HUES64 (cell line): ENCODE results near the gene MAGI3.

Source experiments
- H3K27ac ChIP-seq: 2 replicates; pipeline ENCODE4 v1.7.0; 2013; ENCODE audit warnings: low read depth, low read length, inconsistent platforms
- H3K27me3 ChIP-seq: 2 replicates; pipeline ENCODE4 v1.6.1; 2013; ENCODE audit warnings: mild to moderate bottlenecking, low read length; ENCODE audit not compliant: insufficient read depth
- H3K36me3 ChIP-seq: 2 replicates; pipeline ENCODE4 v1.6.1; 2013; ENCODE audit warnings: mild to moderate bottlenecking, low read length; ENCODE audit not compliant: insufficient read depth
- H3K4me1 ChIP-seq: 2 replicates; pipeline ENCODE4 v1.6.1; 2013; ENCODE audit warnings: mild to moderate bottlenecking, low read length, moderate library complexity; ENCODE audit not compliant: insufficient read depth
- H3K4me3 ChIP-seq: 2 replicates; pipeline ENCODE4 v1.5.1; 2013; ENCODE audit warnings: mild to moderate bottlenecking, low read length, moderate library complexity
- H3K9ac ChIP-seq: 2 replicates; pipeline ENCODE4 v1.6.1; 2013; ENCODE audit warnings: mild to moderate bottlenecking, low read depth, low read length
- H3K9me3 ChIP-seq: 2 replicates; pipeline ENCODE4 v1.6.1; 2013; ENCODE audit warnings: low read depth, low read length; ENCODE audit not compliant: insufficient read depth
- WGBS: fragments of 150-250, 120-280 bp; methylation state at CpG from one replicate; pipeline ENCODE4 v1.1.7; 2013; ENCODE audit warnings: missing lambda C conversion rate; 5-methylcytosine and 5-hydroxymethylcytosine counted together

MAGI3 gene

GRCh38 chr1:113659556-113659955 is 269.2 kb downstream of the MAGI3 start:
- no peaks in the 10 kb centered on the region for H3K4me1 ChIP-seq
- H3K9ac ChIP-seq = no peak overlapping the region
- no peak overlapping the region for H3K27ac ChIP-seq
- WGBS = 92% methylated on average over 4 of the region's 4 CpGs
- H3K27me3 ChIP-seq = no peaks in the 10 kb centered on the region
- H3K36me3 ChIP-seq = no peaks in the 10 kb centered on the region
- no peaks in the 10 kb centered on the region for H3K9me3 ChIP-seq
- H3K4me3 ChIP-seq = no peak overlapping the region

- Histone ChIP-seq H3K4me1 (no peaks in the 10 kb centered on the region), H3K9ac (no peak overlapping the region), H3K9me3 (no peaks in the 10 kb centered on the region), H3K36me3 (no peaks in the 10 kb centered on the region), H3K4me3 (no peak overlapping the region), H3K27me3 (no peaks in the 10 kb centered on the region), H3K27ac (no peak overlapping the region)
- WGBS = 97% methylated on average over 3 of the region's 3 CpGs
These were observed 269.8 kb downstream of the MAGI3 start for GRCh38 chr1:113660088-113660487.

DNA sequence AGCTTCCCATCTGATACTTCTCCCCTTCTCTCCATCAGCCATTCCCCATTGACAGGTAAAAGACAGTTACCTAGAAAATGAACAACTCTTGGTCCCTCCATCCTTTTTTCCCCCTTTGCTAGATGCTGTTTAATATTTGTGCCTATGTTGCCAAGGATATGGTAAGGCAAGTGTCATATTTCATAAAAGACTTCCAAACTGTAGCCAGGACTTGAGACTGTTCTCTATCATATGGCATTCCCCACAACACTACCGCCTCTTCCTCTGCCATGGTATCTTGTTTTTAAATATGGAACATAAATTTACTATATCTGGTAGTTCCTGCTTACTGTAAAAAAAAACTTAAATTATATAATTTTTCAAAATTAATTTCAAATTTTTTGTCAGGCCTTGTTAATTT is 271.8 kb downstream of the MAGI3 start:
- no peak overlapping the region for H3K27ac ChIP-seq
- no peak overlapping the region for H3K4me3 ChIP-seq
- no peaks in the 10 kb centered on the region for H3K9me3 ChIP-seq
- no peaks in the 10 kb centered on the region for H3K4me1 ChIP-seq
- no CpG with 5 or more reads among the region's 1 CpG for WGBS
- H3K9ac ChIP-seq = no peak overlapping the region
- H3K36me3 ChIP-seq = no peaks in the 10 kb centered on the region
- H3K27me3 ChIP-seq = no peaks in the 10 kb centered on the region

DNA sequence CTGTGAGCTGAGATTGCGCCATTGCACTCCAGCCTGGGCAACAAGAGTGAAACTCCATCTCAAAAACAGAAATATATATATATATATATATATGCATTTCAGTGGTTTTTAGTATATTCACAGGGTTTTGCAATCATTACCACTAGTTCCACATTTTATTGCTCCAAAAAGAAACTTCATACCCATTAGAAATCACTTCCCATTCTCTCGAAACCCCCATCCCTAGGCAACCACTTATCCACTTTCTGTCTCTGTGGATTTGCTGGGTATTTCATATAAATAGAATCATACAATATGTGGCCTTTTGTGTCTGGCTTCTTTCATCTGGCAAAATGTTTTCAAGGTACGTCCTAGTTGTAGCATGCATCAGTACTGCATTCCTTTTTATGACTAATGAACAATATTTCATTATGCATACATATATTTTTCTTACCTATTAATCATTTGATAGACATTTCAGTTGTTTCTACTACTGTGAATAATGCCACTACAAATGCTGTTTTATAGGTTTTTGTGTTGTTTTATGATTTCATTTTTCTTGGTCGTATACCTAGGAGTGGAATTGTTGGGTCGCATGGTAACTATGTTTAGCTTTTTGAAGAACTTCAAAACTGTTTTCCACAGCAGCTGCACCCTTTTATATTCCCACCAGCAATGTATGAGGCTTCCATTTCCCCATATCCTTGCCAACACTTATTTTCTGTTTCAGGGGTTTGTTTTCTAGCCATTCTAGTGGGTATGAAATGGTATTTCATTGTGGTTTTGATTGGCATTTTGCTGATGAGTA is 273.0 kb downstream of the MAGI3 start:
- no peaks in the 10 kb centered on the region for H3K4me1 ChIP-seq
- no peak overlapping the region for H3K9ac ChIP-seq
- H3K27me3 ChIP-seq = no peaks in the 10 kb centered on the region
- no peaks in the 10 kb centered on the region for H3K36me3 ChIP-seq
- H3K27ac ChIP-seq = no peak overlapping the region
- no peak overlapping the region for H3K4me3 ChIP-seq
- WGBS = 88% methylated on average over 4 of the region's 5 CpGs
- H3K9me3 ChIP-seq = no peaks in the 10 kb centered on the region

DNA sequence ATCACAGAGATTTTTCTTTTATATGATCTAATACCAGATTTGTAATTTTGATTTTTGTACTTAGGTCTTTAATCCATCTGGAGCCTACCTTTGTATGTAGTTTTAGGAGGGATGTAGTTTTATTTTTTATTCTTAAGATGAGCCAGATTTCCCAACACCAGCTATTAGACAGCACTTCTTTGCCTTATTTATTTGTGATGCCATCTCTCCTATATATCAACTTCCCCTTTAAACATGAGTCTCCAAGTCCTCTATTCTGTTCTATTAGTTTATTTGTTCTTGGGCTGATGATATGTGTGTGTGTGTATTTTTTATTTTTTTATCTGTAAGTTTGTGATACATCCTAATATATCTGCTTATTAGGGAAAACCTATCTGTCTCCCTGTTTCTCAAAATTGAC is 274.8 kb downstream of the MAGI3 start:
- H3K36me3 ChIP-seq = no peaks in the 10 kb centered on the region
- H3K9me3 ChIP-seq = no peaks in the 10 kb centered on the region
- no peak overlapping the region for H3K4me3 ChIP-seq
- H3K4me1 ChIP-seq = no peaks in the 10 kb centered on the region
- no peak overlapping the region for H3K27ac ChIP-seq
- H3K9ac ChIP-seq = no peak overlapping the region
- no peaks in the 10 kb centered on the region for H3K27me3 ChIP-seq

DNA sequence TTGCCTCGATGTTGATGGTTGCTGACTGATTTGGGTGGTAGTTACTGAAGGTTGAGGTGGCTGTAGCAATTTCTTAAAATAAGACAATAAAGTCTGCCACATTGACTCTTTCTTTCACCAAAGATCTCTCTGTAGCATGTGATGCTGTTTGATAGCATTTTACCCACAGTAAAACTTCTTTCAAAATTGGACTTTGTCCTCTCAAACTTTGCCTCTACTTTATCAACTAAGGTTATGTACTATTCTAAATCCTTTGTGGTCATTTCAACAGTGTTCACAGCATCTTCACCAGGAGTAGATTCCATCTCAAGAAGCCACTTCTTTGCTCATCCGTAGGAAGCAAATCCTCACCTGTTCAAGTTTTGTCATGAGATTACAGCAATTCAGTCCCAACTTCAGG is 275.8 kb downstream of the MAGI3 start:
- Histone ChIP-seq H3K27me3 (no peaks in the 10 kb centered on the region), H3K36me3 (no peaks in the 10 kb centered on the region), H3K27ac (no peak overlapping the region), H3K9ac (no peak overlapping the region), H3K4me1 (no peaks in the 10 kb centered on the region), H3K9me3 (no peaks in the 10 kb centered on the region), H3K4me3 (no peak overlapping the region)
- 90% methylated on average over 2 of the region's 2 CpGs for WGBS

GRCh38 chr1:113669988-113670387 is 279.7 kb downstream of the MAGI3 start:
- 52% methylated on average over 1 of the region's 1 CpG for WGBS
- no peaks in the 10 kb centered on the region for H3K36me3 ChIP-seq
- H3K4me1 ChIP-seq = no peaks in the 10 kb centered on the region
- no peaks in the 10 kb centered on the region for H3K27me3 ChIP-seq
- no peak overlapping the region for H3K9ac ChIP-seq
- no peak overlapping the region for H3K27ac ChIP-seq
- H3K4me3 ChIP-seq = no peak overlapping the region
- no peaks in the 10 kb centered on the region for H3K9me3 ChIP-seq

DNA sequence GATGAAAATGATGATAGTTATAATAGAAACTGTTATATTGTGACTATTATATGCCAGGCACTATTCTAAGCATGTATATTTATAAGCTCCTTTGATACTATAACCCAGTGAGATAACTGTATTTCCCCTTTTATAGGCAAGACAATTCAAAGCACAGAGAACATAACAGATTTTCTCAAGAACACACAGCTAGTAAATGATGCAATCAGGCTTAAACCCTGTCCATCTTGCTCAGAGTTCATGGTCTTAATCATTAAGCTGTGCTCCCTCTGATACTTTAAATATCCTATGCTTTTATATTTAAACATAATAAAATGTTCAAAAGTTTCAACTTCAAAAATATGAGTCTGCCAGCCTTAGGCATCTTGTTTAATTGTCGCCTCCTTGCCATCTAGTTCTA is 280.3 kb downstream of the MAGI3 start:
- H3K36me3 ChIP-seq = no peaks in the 10 kb centered on the region
- no peaks in the 10 kb centered on the region for H3K4me1 ChIP-seq
- H3K9me3 ChIP-seq = no peaks in the 10 kb centered on the region
- no peak overlapping the region for H3K27ac ChIP-seq
- WGBS = 97% methylated on average over 1 of the region's 1 CpG
- H3K4me3 ChIP-seq = no peak overlapping the region
- H3K27me3 ChIP-seq = no peaks in the 10 kb centered on the region
- no peak overlapping the region for H3K9ac ChIP-seq

DNA sequence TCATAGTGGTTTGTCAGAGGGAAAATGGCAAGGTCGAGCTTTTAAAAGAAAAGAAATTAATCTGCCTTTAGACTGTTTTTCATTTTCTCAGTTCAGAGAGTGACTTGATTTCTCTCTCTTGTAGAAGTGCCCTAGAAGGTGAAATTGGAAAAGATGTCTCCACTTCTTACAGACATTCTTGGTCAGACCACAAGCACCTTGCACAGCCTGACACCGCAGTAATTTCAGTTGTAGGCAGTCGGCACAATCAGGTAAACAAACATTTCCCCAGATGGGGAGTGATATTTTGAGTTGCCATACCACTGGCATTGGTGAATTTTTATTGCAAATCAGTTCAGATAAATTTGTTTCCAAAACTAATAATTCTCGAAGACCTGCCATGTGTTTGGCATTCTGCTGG is 282.2 kb downstream of the MAGI3 start:
- no peaks in the 10 kb centered on the region for H3K36me3 ChIP-seq
- no peak overlapping the region for H3K27ac ChIP-seq

GRCh38 chr1:113674591-113674990 is 284.3 kb downstream of the MAGI3 start:
- 96% methylated on average over 1 of the region's 1 CpG for WGBS
- Histone ChIP-seq H3K27ac (no peak overlapping the region), H3K9me3 (no peaks in the 10 kb centered on the region), H3K4me3 (no peak overlapping the region), H3K36me3 (no peaks in the 10 kb centered on the region), H3K4me1 (no peaks in the 10 kb centered on the region), H3K27me3 (no peaks in the 10 kb centered on the region), H3K9ac (no peak overlapping the region)

More for the DNA sequence above, 282.2 kb downstream of the MAGI3 start:
- Histone ChIP-seq H3K9me3 (no peaks in the 10 kb centered on the region), H3K9ac (no peak overlapping the region), H3K4me3 (no peak overlapping the region), H3K27me3 (no peaks in the 10 kb centered on the region), H3K4me1 (no peaks in the 10 kb centered on the region)
- 90% methylated on average over 4 of the region's 4 CpGs for WGBS

- 97% methylated on average over 2 of the region's 2 CpGs for WGBS
- H3K27me3 ChIP-seq = no peaks in the 10 kb centered on the region
- H3K4me3 ChIP-seq = no peak overlapping the region
- no peak overlapping the region for H3K27ac ChIP-seq
- H3K9ac ChIP-seq = no peak overlapping the region
- H3K4me1 ChIP-seq = no peaks in the 10 kb centered on the region
- no peaks in the 10 kb centered on the region for H3K36me3 ChIP-seq
- H3K9me3 ChIP-seq = no peaks in the 10 kb centered on the region
These were observed 285.0 kb downstream of the MAGI3 start for GRCh38 chr1:113675302-113675701.

GRCh38 chr1:113676524-113676923 is 286.2 kb downstream of the MAGI3 start:
- Histone ChIP-seq H3K4me1 (peaks cover 8% of the 10 kb centered on the region; the same call in 1 of the 2 replicates), H3K27ac (no peak overlapping the region), H3K9me3 (no peaks in the 10 kb centered on the region), H3K27me3 (no peaks in the 10 kb centered on the region), H3K36me3 (no peaks in the 10 kb centered on the region), H3K9ac (no peak overlapping the region), H3K4me3 (no peak overlapping the region)
- 98% methylated on average over 5 of the region's 5 CpGs for WGBS
